ENCODE results near the gene TENT4A. TPM values are rescaled to one million over a fixed set of nuclear protein-coding genes. Genes with fewer than 3 reads are reported as not detected.

TENT4A gene
- total RNA-seq, 3 donors from 2014 or later (not counting 1 experiment from before 2014, with no cell fraction given): 36.0 to 65.6 (median 44.9) TPM

- Mint-ChIP-seq H3K4me1 (peaks cover 0 to 9% of the 10 kb centered on the region in 2 donors), H3K9me3 (no peaks in the 10 kb centered on the region), H3K27me3 (ENCODE audit: low read depth in 2 of 2) (no peaks in the 10 kb centered on the region), H3K27ac (no peak overlapping the region), H3K36me3 (no peaks in the 10 kb centered on the region), H3K4me3 (no peak overlapping the region)
- Histone ChIP-seq H3K27me3 (ENCODE audit: control insufficient read depth, insufficient read depth, low read length) (no peaks in the 10 kb centered on the region), H3K27ac (ENCODE audit: low read length) (no peak overlapping the region), H3K4me3 (ENCODE audit: low read length) (no peak overlapping the region), H3K4me1 (ENCODE audit: control insufficient read depth, insufficient read depth, low read length) (no peaks in the 10 kb centered on the region), H3K9me3 (ENCODE audit: control insufficient read depth, insufficient read depth, low read length) (no peaks in the 10 kb centered on the region), H3K36me3 (ENCODE audit: control insufficient read depth, insufficient read depth, low read length) (peaks cover 14% of the 10 kb centered on the region)
- ATAC-seq: no peak
- TF ChIP-seq CTCF (IDR thresholded peaks at IDR 0.05): no peak
- intact Hi-C loops (cut with micrococcal nuclease): no loop called here
- DNase-seq: no peak
- WGBS (ENCODE audit: insufficient coverage): 87% methylated on average over 9 of the region's 9 CpGs
Measured at GRCh38 chr5:6759401-6759800, 46.2 kb downstream of the TENT4A start.

- no peaks in the 10 kb centered on the region for H3K9me3 ChIP-seq (ENCODE audit: control insufficient read depth, insufficient read depth, low read length)
- H3K36me3 ChIP-seq (ENCODE audit: control insufficient read depth, insufficient read depth, low read length): peaks cover 10% of the 10 kb centered on the region
- intact Hi-C loops (cut with micrococcal nuclease): no loop called here
- H3K27me3 ChIP-seq (ENCODE audit: control insufficient read depth, insufficient read depth, low read length): no peaks in the 10 kb centered on the region
- ATAC-seq (no peak), DNase-seq (no peak)
- H3K4me1 Mint-ChIP-seq: peaks cover 0 to 9% of the 10 kb centered on the region in 2 donors
- WGBS (ENCODE audit: insufficient coverage): 76% methylated on average over 5 of the region's 5 CpGs
- no peak for TF ChIP-seq CTCF (IDR thresholded peaks at IDR 0.05)
- no peaks in the 10 kb centered on the region for H3K27me3 Mint-ChIP-seq (ENCODE audit: low read depth in 2 of 2)
- no peak overlapping the region for H3K27ac ChIP-seq (ENCODE audit: low read length)
- no peaks in the 10 kb centered on the region for H3K36me3 Mint-ChIP-seq
- no peaks in the 10 kb centered on the region for H3K9me3 Mint-ChIP-seq
- no peak overlapping the region for H3K27ac Mint-ChIP-seq
- no peaks in the 10 kb centered on the region for H3K4me1 ChIP-seq (ENCODE audit: control insufficient read depth, insufficient read depth, low read length)
- H3K4me3 ChIP-seq (ENCODE audit: low read length): no peak overlapping the region
- no peak overlapping the region for H3K4me3 Mint-ChIP-seq
Measured at GRCh38 chr5:6759983-6760382, 46.8 kb downstream of the TENT4A start.

- intact Hi-C loops (cut with micrococcal nuclease): no loop called here
Measured at GRCh38 chr5:6760686-6761085, 47.5 kb downstream of the TENT4A start.

More at GRCh38 chr5:6760686-6761085, 47.5 kb downstream of the TENT4A start:
- Histone ChIP-seq H3K4me1 (ENCODE audit: control insufficient read depth, insufficient read depth, low read length) (peaks cover 5% of the 10 kb centered on the region), H3K36me3 (ENCODE audit: control insufficient read depth, insufficient read depth, low read length) (peaks cover 6% of the 10 kb centered on the region), H3K27me3 (ENCODE audit: control insufficient read depth, insufficient read depth, low read length) (no peaks in the 10 kb centered on the region), H3K27ac (ENCODE audit: low read length) (no peak overlapping the region), H3K4me3 (ENCODE audit: low read length) (no peak overlapping the region), H3K9me3 (ENCODE audit: control insufficient read depth, insufficient read depth, low read length) (no peaks in the 10 kb centered on the region)
- Mint-ChIP-seq H3K4me1 (peaks cover 4 to 12% of the 10 kb centered on the region in 2 donors), H3K27ac (no peak overlapping the region), H3K27me3 (ENCODE audit: low read depth in 2 of 2) (no peaks in the 10 kb centered on the region), H3K36me3 (no peaks in the 10 kb centered on the region), H3K4me3 (no peak overlapping the region), H3K9me3 (no peaks in the 10 kb centered on the region)
- no peak for TF ChIP-seq CTCF (IDR thresholded peaks at IDR 0.05)
- 90% methylated on average over 9 of the region's 9 CpGs for WGBS (ENCODE audit: insufficient coverage)
- ATAC-seq (no peak), DNase-seq (no peak)
